OCI-LY1 (cell line): ENCODE data around the gene B4GALT2.

Experiments used
- H2AFZ ChIP-seq: fragments of 200-600 bp; sonication (generic), shearing (Covaris generic); 2 replicates; pipeline ENCODE4 v1.6.0; 2014; ENCODE audit warnings: antibody characterized with exemption, mild to moderate bottlenecking, low read length
- H3F3A ChIP-seq: fragments of 200-600 bp; sonication (generic), shearing (Covaris generic); 2 replicates; pipeline ENCODE4 v1.6.0; 2014; ENCODE audit warnings: mild to moderate bottlenecking, antibody characterized with exemption, low read length, moderate library complexity; ENCODE audit not compliant: insufficient read depth
- H3K27ac ChIP-seq: fragments of 200-600 bp; sonication (generic); 2 replicates; pipeline ENCODE4 v1.5.1; 2014; ENCODE audit warnings: low read length, mixed run types, mild to moderate bottlenecking, low read depth; ENCODE audit not compliant: poor library complexity, severe bottlenecking
- H3K27me3 ChIP-seq: fragments of 200-600 bp; sonication (generic); 2 replicates; pipeline ENCODE4 v1.6.0; 2014; ENCODE audit warnings: antibody characterized with exemption, mild to moderate bottlenecking, low read length, moderate library complexity; ENCODE audit not compliant: insufficient read depth
- H3K36me3 ChIP-seq: fragments of 200-600 bp; sonication (generic); 2 replicates; pipeline ENCODE4 v1.6.1; 2014; ENCODE audit warnings: mild to moderate bottlenecking, antibody characterized with exemption, low read length, moderate library complexity, mixed read lengths; ENCODE audit not compliant: insufficient read depth
- H3K4me1 ChIP-seq: fragments of 200-600 bp; sonication (generic); 2 replicates; pipeline ENCODE4 v1.5.1; 2014; ENCODE audit warnings: mild to moderate bottlenecking, low read length, moderate library complexity; ENCODE audit not compliant: insufficient read depth, severe bottlenecking
- H3K4me2 ChIP-seq: fragments of 200-600 bp; sonication (generic), shearing (Covaris generic); 2 replicates; pipeline ENCODE4 v1.6.1; 2014; ENCODE audit warnings: low read length
- H3K4me3 ChIP-seq: fragments of 200-600 bp; sonication (generic); 2 replicates; pipeline ENCODE4 v1.5.1; 2014; ENCODE audit warnings: low read length, low read depth, mild to moderate bottlenecking, mixed read lengths; ENCODE audit not compliant: poor library complexity, severe bottlenecking
- H3K79me2 ChIP-seq: fragments of 200-600 bp; shearing (Covaris generic); 2 replicates; pipeline ENCODE4 v1.6.1; 2016; ENCODE audit warnings: mixed run types, low read length, mixed read lengths; ENCODE audit not compliant: insufficient read depth
- H3K9ac ChIP-seq: fragments of 200-600 bp; sonication (generic), shearing (Covaris generic); 2 replicates; pipeline ENCODE4 v1.6.1; 2014; ENCODE audit warnings: mild to moderate bottlenecking, low read length, mixed read lengths
- H3K9me2 ChIP-seq: fragments of 200-600 bp; sonication (generic), shearing (Covaris generic); 2 replicates; pipeline ENCODE4 v1.6.1; 2014; ENCODE audit warnings: low read depth, mild to moderate bottlenecking, low read length, mixed read lengths
- H3K9me3 ChIP-seq: fragments of 200-600 bp; shearing (Covaris generic); 2 replicates; pipeline ENCODE4 v1.6.1; 2014; ENCODE audit warnings: low read length, mixed read lengths
- H4K20me1 ChIP-seq: fragments of 200-600 bp; sonication (generic), shearing (Covaris generic); 2 replicates; pipeline ENCODE4 v1.6.0; 2016; ENCODE audit warnings: mild to moderate bottlenecking, low read length; ENCODE audit not compliant: insufficient read depth
- EZH2 ChIP-seq: fragments of 200-600 bp; sonication (generic), shearing (Covaris generic); IDR thresholded peaks from 2 replicates; pipeline ENCODE4 v1.8.0; 2017; ENCODE audit warnings: borderline replicate concordance, mixed run types, mild to moderate bottlenecking, antibody characterized with exemption, low read length, moderate library complexity, mixed read lengths
- TF ChIP-seq, protein P1 (sequence below): fragments of 200-600 bp; sonication (generic), shearing (Covaris generic); IDR thresholded peaks from 2 replicates; pipeline ENCODE4 v1.5.1; 2017; ENCODE audit warnings: mild to moderate bottlenecking, antibody characterized with exemption, low read length, moderate library complexity, mixed read lengths

B4GALT2 gene

DNA sequence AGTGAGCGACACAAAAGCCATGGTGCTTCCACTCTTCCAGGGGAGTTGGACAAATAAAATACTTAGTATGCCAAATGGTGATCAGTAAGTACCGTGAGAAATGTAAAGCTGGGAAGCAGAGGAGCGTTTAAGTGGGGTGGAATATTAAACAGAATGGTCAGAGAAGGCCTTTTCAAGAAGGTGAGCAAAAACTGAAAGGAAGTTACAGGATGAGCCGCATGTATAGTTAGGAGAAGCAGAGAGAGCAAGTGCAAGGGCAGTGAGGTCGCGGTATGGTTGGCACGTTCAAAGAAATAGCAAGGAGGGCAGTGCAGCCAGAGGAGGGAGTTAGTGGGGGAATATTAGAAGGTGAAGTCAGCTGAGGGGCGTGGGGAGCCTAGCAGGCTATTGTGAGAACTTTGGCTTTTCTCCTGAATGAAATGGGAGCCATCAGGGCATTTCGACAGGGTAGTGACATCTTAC is 5.0 kb upstream of the B4GALT2 start:
- no peaks in the 10 kb centered on the region for H3K9me2 ChIP-seq
- H3K4me2 ChIP-seq: peak overlapping the region; percentile 91
- TF ChIP-seq, protein P1, sequence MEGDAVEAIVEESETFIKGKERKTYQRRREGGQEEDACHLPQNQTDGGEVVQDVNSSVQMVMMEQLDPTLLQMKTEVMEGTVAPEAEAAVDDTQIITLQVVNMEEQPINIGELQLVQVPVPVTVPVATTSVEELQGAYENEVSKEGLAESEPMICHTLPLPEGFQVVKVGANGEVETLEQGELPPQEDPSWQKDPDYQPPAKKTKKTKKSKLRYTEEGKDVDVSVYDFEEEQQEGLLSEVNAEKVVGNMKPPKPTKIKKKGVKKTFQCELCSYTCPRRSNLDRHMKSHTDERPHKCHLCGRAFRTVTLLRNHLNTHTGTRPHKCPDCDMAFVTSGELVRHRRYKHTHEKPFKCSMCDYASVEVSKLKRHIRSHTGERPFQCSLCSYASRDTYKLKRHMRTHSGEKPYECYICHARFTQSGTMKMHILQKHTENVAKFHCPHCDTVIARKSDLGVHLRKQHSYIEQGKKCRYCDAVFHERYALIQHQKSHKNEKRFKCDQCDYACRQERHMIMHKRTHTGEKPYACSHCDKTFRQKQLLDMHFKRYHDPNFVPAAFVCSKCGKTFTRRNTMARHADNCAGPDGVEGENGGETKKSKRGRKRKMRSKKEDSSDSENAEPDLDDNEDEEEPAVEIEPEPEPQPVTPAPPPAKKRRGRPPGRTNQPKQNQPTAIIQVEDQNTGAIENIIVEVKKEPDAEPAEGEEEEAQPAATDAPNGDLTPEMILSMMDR: no peak
- TF ChIP-seq EZH2: no peak
- peak overlapping the region; percentile 60 for H3K27ac ChIP-seq
- no peaks in the 10 kb centered on the region for H4K20me1 ChIP-seq
- H3K4me3 ChIP-seq: peak overlapping the region; percentile 95
- peak overlapping the region; percentile 95 for H3K9ac ChIP-seq
- no peaks in the 10 kb centered on the region for H3K27me3 ChIP-seq
- peaks cover 4% of the 10 kb centered on the region; the same call in 1 of the 2 replicates for H3F3A ChIP-seq
- H2AFZ ChIP-seq: no peak overlapping the region
- peaks cover 47% of the 10 kb centered on the region for H3K4me1 ChIP-seq
- H3K79me2 ChIP-seq: no peaks in the 10 kb centered on the region
- peaks cover 51% of the 10 kb centered on the region for H3K36me3 ChIP-seq
- H3K9me3 ChIP-seq: no peaks in the 10 kb centered on the region

DNA sequence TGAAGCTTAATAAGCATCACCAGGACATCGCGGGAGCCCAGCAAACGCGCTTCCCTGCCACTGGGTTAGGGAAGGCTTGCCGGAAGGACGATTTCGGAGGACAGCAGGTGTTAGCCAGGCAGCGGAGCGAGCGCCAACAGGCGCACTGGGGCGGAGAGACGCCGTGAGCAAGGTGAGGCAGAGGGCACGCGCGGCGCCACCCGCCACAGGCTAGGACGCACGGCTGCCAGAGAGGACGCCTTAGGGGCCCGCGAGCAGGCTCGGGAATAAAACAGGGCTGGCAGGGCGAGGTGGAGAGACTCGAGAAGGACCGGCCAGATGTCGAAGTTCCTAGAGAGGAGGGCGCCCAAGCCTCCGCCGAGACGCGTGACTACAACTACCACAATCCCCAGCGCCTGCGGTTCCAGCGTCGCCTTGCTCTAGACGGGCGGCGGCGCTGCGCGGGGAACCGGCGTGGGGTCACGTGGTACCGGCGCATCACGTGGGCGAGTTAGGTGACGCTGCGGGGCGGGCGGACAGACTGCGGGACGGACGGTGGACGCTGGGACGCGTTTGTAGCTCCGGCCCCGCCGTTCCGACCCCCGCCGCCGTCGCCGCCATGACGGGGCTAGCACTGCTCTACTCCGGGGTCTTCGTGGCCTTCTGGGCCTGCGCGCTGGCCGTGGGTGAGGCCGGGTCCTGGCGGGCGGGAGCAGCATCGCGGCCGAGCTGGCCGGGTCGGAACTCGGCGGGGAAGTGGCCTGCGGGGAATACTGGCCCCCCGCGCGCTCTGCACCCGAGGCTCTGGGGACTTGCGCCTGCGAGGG is 4.4 kb upstream of the B4GALT2 start, which contains the start of gene ATP6V0B:
Gene ATP6V0B, plus strand, starts transcription at position 518 of the 806 bp plus-strand sequence. Its CDS starts 81 bp downstream, at position 599.
- Histone ChIP-seq H3K4me1 (peaks cover 51% of the 10 kb centered on the region), H3K9me3 (no peaks in the 10 kb centered on the region), H4K20me1 (no peaks in the 10 kb centered on the region), H3K9me2 (no peaks in the 10 kb centered on the region), H3K4me2 (peak within 1 kb of the TSS; percentile 91), H3K79me2 (no peaks in the 10 kb centered on the region), H3K27ac (peak within 1 kb of the TSS; percentile 75), H2AFZ (no peak within 1 kb of the TSS), H3F3A (peaks cover 4% of the 10 kb centered on the region; the same call in 1 of the 2 replicates), H3K9ac (peak within 1 kb of the TSS; percentile 95), H3K36me3 (peaks cover 51% of the 10 kb centered on the region), H3K4me3 (peak within 1 kb of the TSS; percentile 95), H3K27me3 (no peaks in the 10 kb centered on the region)
- no peak for TF ChIP-seq EZH2
- TF ChIP-seq, protein P1: peak; percentile 3; the same call in 1 of the 2 replicates

DNA sequence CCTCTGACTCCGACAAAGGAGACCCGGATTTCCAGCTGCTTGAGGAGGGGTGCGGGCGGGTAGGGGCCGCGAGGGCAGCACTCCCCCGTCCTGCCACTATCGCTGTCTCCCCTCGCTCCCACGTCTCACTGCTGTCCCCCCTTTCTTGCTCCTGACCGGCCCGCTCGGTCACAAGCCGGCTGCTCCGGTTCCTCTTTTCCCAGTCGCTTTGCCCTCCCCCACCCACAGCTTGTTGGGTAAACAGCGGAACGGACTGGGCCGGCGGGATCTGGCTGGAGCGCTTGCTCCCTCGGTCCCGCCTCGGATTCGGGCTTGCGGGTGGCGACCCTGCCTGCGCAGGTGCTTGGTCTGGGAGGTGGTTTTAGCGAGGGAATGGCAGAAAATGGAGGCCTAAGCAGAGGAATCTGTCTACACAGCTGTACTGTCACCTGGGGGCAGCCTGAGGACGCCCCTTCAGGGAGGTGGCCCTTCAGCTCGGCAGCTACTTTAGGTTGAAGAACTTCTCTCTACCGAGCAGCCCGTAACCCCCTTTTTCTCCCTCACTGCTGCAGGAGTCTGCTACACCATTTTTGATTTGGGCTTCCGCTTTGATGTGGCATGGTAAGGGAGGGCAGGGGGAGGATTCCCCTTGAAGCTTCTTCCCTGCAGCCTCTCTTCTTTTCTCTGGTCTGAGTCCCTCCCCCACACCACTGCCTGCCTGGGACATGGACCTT is 3.6 kb upstream of the B4GALT2 start:
- no peaks in the 10 kb centered on the region for H3K79me2 ChIP-seq
- TF ChIP-seq EZH2: no peak
- TF ChIP-seq, protein P1: no peak

More for the DNA sequence above, 3.6 kb upstream of the B4GALT2 start:
- H3K4me1 ChIP-seq: peaks cover 52% of the 10 kb centered on the region
- peak overlapping the region; percentile 75 for H3K27ac ChIP-seq
- H3K9me2 ChIP-seq: no peaks in the 10 kb centered on the region
- H3K9me3 ChIP-seq: no peaks in the 10 kb centered on the region
- peak overlapping the region; percentile 91 for H3K4me2 ChIP-seq
- peak overlapping the region; percentile 95 for H3K4me3 ChIP-seq
- H3F3A ChIP-seq: peaks cover 4% of the 10 kb centered on the region; the same call in 1 of the 2 replicates
- H3K27me3 ChIP-seq: 0 out of 2 replicates have a peak, but pooled peaks cover under 1% of the 10 kb centered on the region
- H3K9ac ChIP-seq: peak overlapping the region; percentile 95
- H3K36me3 ChIP-seq: peaks cover 51% of the 10 kb centered on the region
- no peak overlapping the region for H2AFZ ChIP-seq
- H4K20me1 ChIP-seq: no peaks in the 10 kb centered on the region
